ENCODE measurements around the gene PELO. TPM values are rescaled to one million over a fixed set of nuclear protein-coding genes. Genes with fewer than 3 reads are reported as not detected.

The PELO gene
- polyA plus RNA-seq, 1 of the 3 experiments (the other 2 are of a cell fraction), result 10.7 TPM

- Histone ChIP-seq H3K9ac (no peak overlapping the region), H2AFZ (ENCODE audit: low read depth) (no peak overlapping the region), H4K20me1 (ENCODE audit: insufficient read depth) (no peaks in the 10 kb centered on the region), H3K27me3 (ENCODE audit: insufficient read depth) (no peaks in the 10 kb centered on the region), H3K4me1 (ENCODE audit: control insufficient read depth in 1 of 2, insufficient read depth in 2 of 2, low read depth in 1 of 2, low read length in 1 of 2) (peaks cover 5 to 19% of the 10 kb centered on the region in 2 experiments; a peak in 2 of 4 replicates), H3F3A (replicated peaks; ENCODE audit: insufficient read depth) (peaks cover 9% of the 10 kb centered on the region), H3K9me3 (no peaks in the 10 kb centered on the region), H3K4me3 (ENCODE audit: low read depth in 2 of 2, low read length in 1 of 2) (no peak overlapping the region), H3K27ac (ENCODE audit: low read depth in 2 of 2, low read length in 1 of 2) (no peak overlapping the region; a peak in 1 of 4 replicates), H3K79me2 (ENCODE audit: insufficient read depth) (peaks cover 21% of the 10 kb centered on the region; the same call in 1 of the 2 replicates), H3K4me2 (no peak overlapping the region), H3K9me2 (no peaks in the 10 kb centered on the region), H3K36me3 (replicated peaks in 1 of 2; ENCODE audit: control insufficient read depth in 1 of 2, insufficient read depth in 2 of 2, low read length in 1 of 2) (no peaks in the 10 kb centered on the region)
- ChIA-PET CTCF (interaction anchor here (1.0 to 2.9 kb wide), 4 partner anchors 13 to 158 kb away, joined by 3 to 17 read pairs (median 4); no protein-coding TSS in a partner anchor), POLR2A (no interaction called here)
- no peak for TF ChIP-seq FOXM1 (IDR thresholded peaks at IDR 0.05; ENCODE audit: low read depth)
- no peak for TF ChIP-seq CTCF (IDR thresholded peaks at IDR 0.05)
- no peak for TF ChIP-seq MEF2A (IDR thresholded peaks at IDR 0.05; ENCODE audit: borderline replicate concordance, low read depth)
- no peak for TF ChIP-seq MAX (IDR thresholded peaks at IDR 0.05; ENCODE audit: low read depth)
- TF ChIP-seq PBX3 (IDR thresholded peaks at IDR 0.05), result no peak
- TF ChIP-seq USF1 (IDR thresholded peaks at IDR 0.05; ENCODE audit: borderline replicate concordance, low read depth), result no peak
- no peak for TF ChIP-seq USF2 (IDR thresholded peaks at IDR 0.05; ENCODE audit: borderline replicate concordance, low read depth, low read length)
- TF ChIP-seq SIN3A (IDR thresholded peaks at IDR 0.05; ENCODE audit: borderline replicate concordance, low read depth, low read length), result no peak
- TF ChIP-seq RCOR1 (IDR thresholded peaks at IDR 0.05; ENCODE audit: low read length), result no peak
- TF ChIP-seq SMC3 (IDR thresholded peaks at IDR 0.05; ENCODE audit: low read depth, low read length), result no peak
- TF ChIP-seq REST (IDR thresholded peaks at IDR 0.05; ENCODE audit: low read depth, low read length), result no peak
- no peak for TF ChIP-seq NRF1 (IDR thresholded peaks at IDR 0.05; ENCODE audit: low read depth, low read length)
- no peak for TF ChIP-seq RFX5 (IDR thresholded peaks at IDR 0.05; ENCODE audit: low read length)
- TF ChIP-seq YY1 (IDR thresholded peaks at IDR 0.05; ENCODE audit: low read depth), result no peak
- no peak for TF ChIP-seq NFIC (IDR thresholded peaks at IDR 0.05; ENCODE audit: borderline replicate concordance)
- no peak for TF ChIP-seq CHD2 (IDR thresholded peaks at IDR 0.05; ENCODE audit: low read length, partially characterized antibody)
- no peak for TF ChIP-seq TCF12 (IDR thresholded peaks at IDR 0.05)
- no peak for DNase-seq
- 75% methylated on average over 4 of the region's 4 CpGs for WGBS (ENCODE audit: low lambda C conversion rate)
Observed at GRCh38 chr5:52786391-52786790, 1.3 kb upstream of the PELO start.
